Testis (tissue), 3 donors: Measurements from ENCODE around the gene MTFMT. TPM values are rescaled to one million over a fixed set of nuclear protein-coding genes. Genes with fewer than 3 reads are reported as not detected.

ENCODE experiments used
- DNase-seq: peaks from one replicate; pipeline ENCODE4 v3.0.0-alpha.2; 2019
- H3K27ac ChIP-seq, 2 donors: fragments of 200-600 bp; sonication (generic); one replicate each; pipeline ENCODE4 v1.5.1; 2019
- H3K27me3 ChIP-seq: fragments of 200-600 bp; sonication (generic); one replicate; pipeline ENCODE4 v1.5.1; 2019
- H3K36me3 ChIP-seq: fragments of 200-600 bp; sonication (generic); one replicate; pipeline ENCODE4 v1.5.1; 2017; ENCODE audit warnings: low read depth; ENCODE audit errors: missing control alignments
- H3K4me1 ChIP-seq: fragments of 200-600 bp; sonication (generic); one replicate; pipeline ENCODE4 v1.5.1; 2019
- H3K4me3 ChIP-seq, 2 donors: fragments of 200-600 bp; sonication (generic); one replicate each; pipeline ENCODE4 v1.5.1; 2017 to 2019
- H3K9me3 ChIP-seq: fragments of 200-600 bp; sonication (generic); one replicate; pipeline ENCODE4 v1.5.1; 2017
- POLR2A ChIP-seq: fragments of 450-650 bp; IDR thresholded peaks from one replicate; pipeline ENCODE4 v1.6.1; 2017; ENCODE audit warnings: antibody characterized with exemption, mild to moderate bottlenecking, moderate library complexity
- WGBS, 2 donors: methylation state at CpG; one replicate each; pipeline ENCODE4 v1.1.5; 2018; 5-methylcytosine and 5-hydroxymethylcytosine counted together
- intact Hi-C: fragments of 100-400 bp; cut with DNase I; formaldehyde crosslinking; loops from one replicate; pipeline ENCODE4 v1.15.1; 2023; ENCODE audit warnings: low total_unique reads
- polyA plus RNA-seq: library from polyadenylated mRNA; stranded (reverse); fragments of 350-450 nt; fragmentation: Illumina TruSeq; extraction: RNeasy Lipid Tissue Mini Kit (QIAGEN cat#74804); gene quantifications from one replicate; pipeline ENCODE4 v1.2.3, GENCODE V29; 2014; ENCODE audit warnings: low read depth, low replicate concordance; ENCODE audit not compliant: insufficient read depth
- total RNA-seq, 2 donors: library from RNA; depleted of rRNA; stranded (reverse); fragments of >200 nt; gene quantifications; one replicate each; pipeline ENCODE4 v1.2.3, GENCODE V29; 2016
- TF ChIP-seq, protein P1 (sequence below), 3 experiments: fragments of 450-650 bp in 2 of 3; fragments of 200-600 bp in 1 of 3; sonication (generic) in 1 of 3; IDR thresholded peaks; one replicate each; pipeline ENCODE4 v1.5.1; 2016 to 2019; ENCODE audit warnings: antibody characterized with exemption in 3 of 3, mild to moderate bottlenecking in 2 of 3, moderate library complexity in 1 of 3

MTFMT gene
- total and polyA plus RNA-seq, 3 donors from 2014 or later, result 12.1 to 34.4 (median 33.9) TPM

- DNase-seq, result no peak
- WGBS, 2 donors, result 65 to 69% methylated on average over 6 of the region's 6 CpGs
- Histone ChIP-seq H3K36me3 (no peaks in the 10 kb centered on the region), H3K9me3 (no peaks in the 10 kb centered on the region), H3K27ac (no peak overlapping the region), H3K27me3 (no peaks in the 10 kb centered on the region), H3K4me3 (no peak overlapping the region), H3K4me1 (peaks cover 22% of the 10 kb centered on the region)
- TF ChIP-seq, protein P1, sequence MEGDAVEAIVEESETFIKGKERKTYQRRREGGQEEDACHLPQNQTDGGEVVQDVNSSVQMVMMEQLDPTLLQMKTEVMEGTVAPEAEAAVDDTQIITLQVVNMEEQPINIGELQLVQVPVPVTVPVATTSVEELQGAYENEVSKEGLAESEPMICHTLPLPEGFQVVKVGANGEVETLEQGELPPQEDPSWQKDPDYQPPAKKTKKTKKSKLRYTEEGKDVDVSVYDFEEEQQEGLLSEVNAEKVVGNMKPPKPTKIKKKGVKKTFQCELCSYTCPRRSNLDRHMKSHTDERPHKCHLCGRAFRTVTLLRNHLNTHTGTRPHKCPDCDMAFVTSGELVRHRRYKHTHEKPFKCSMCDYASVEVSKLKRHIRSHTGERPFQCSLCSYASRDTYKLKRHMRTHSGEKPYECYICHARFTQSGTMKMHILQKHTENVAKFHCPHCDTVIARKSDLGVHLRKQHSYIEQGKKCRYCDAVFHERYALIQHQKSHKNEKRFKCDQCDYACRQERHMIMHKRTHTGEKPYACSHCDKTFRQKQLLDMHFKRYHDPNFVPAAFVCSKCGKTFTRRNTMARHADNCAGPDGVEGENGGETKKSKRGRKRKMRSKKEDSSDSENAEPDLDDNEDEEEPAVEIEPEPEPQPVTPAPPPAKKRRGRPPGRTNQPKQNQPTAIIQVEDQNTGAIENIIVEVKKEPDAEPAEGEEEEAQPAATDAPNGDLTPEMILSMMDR (IDR thresholded peaks at IDR 0.05), result no peak
- TF ChIP-seq POLR2A, result no peak
- intact Hi-C loops, result no loop called here
Observed at GRCh38 chr15:64981812-64982431, 47.5 kb downstream of the MTFMT start.

DNA sequence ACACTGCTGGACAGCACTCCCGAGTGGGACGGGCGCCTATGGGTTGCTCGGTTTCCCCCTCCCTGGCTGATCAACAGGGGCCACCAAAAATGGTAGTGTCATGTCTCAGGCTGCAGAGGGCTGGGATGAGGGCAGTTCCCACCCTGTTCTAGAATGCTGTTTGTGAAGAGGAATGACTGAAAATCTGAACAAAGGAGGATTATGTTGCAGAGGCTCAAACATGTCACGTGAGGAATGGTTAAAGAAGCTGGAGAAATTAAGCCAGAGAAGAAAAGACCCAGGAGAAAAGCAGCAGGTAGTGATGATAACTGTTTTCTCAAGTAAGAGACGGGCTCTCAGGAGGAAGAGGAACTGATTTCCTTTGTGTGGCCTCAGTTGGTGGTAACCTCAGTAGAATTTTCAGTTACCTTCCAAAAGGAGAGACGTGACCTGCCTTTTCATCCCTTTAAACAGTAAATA lies 50.2 kb downstream of the MTFMT start:
- 73% methylated on average over 7 of the region's 7 CpGs for WGBS, 2 donors
- Histone ChIP-seq H3K9me3 (no peaks in the 10 kb centered on the region), H3K27ac (no peak overlapping the region), H3K27me3 (no peaks in the 10 kb centered on the region), H3K36me3 (no peaks in the 10 kb centered on the region), H3K4me1 (peaks cover 2% of the 10 kb centered on the region), H3K4me3 (no peak overlapping the region)
- intact Hi-C loops, result no loop called here
- no peak for TF ChIP-seq POLR2A
- TF ChIP-seq, protein P1 (IDR thresholded peaks at IDR 0.05), result no peak
- no peak for DNase-seq

DNA sequence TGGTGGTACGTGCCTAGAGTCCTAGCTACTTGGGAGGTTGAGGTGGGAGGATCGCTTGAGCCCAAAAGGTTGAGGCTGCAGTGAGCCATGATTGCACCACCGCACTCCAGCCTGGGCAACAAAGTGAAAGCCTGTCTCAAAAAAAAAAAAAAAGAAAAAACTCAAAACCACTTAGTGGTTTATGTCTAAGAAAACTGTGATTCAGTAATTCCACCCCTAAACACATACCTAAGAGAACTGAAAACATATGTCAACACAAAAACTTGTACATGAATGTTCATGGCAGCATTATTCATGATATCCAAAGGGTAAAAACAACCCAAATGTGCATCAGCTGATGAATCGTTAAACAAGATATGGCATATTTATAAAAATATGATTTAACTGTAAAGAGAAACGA lies 54.0 kb downstream of the MTFMT start:
- no peak for DNase-seq
- Histone ChIP-seq H3K27ac (no peak overlapping the region), H3K4me1 (no peaks in the 10 kb centered on the region), H3K9me3 (no peaks in the 10 kb centered on the region), H3K4me3 (no peak overlapping the region), H3K36me3 (no peaks in the 10 kb centered on the region), H3K27me3 (no peaks in the 10 kb centered on the region)
- TF ChIP-seq POLR2A, result no peak
- TF ChIP-seq, protein P1 (IDR thresholded peaks at IDR 0.05), result no peak
- 80 to 87% methylated on average over 5 of the region's 5 CpGs for WGBS, 2 donors
- intact Hi-C loops, result no loop called here

DNA sequence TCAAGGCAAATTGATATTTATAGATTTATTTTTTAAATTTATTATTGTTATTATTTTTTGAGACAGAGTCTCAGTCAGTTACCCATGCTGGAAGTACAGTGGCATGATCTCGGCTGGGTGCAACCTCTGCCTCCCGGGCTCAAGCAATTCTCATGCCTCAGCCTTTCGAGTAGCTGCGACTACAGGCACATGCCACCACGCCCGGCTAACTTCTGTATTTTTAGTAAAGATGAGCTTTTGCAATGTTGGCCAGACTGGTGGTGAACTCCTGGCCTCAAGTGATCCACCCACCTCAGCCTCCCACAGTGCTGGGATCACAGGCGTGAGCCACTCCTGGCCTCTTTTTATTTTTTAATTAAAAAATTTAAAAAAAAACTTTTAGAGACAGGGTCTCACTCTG lies 58.7 kb downstream of the MTFMT start:
- no peak for TF ChIP-seq POLR2A
- TF ChIP-seq, protein P1 (IDR thresholded peaks at IDR 0.05), result no peak
- Histone ChIP-seq H3K4me3 (no peak overlapping the region), H3K27ac (no peak overlapping the region), H3K9me3 (no peaks in the 10 kb centered on the region), H3K4me1 (no peaks in the 10 kb centered on the region), H3K36me3 (no peaks in the 10 kb centered on the region), H3K27me3 (no peaks in the 10 kb centered on the region)
- WGBS, 2 donors, result 78 to 87% methylated on average over 7 of the region's 7 CpGs
- no peak for DNase-seq
- intact Hi-C loops, result no loop called here

DNA sequence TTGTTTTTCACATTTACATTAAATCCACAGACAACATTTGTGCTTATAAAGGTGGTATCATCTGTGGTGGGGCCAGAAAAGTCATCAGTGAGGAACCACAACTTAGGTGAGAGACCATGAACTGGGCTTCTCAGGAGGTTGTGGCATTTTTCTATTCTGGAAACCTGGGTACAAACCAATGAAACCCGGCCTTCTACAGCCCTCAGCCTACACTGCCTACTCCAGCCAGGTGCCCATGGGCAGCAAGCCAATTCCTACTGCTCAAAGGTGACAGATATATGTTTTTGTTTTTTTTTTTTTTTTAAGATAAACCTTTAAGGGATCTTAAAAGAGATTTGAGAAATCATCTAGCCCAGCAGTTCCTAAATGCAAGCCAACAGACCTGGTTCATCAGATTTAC lies 60.0 kb downstream of the MTFMT start:
- no peak for TF ChIP-seq POLR2A
- TF ChIP-seq, protein P1 (IDR thresholded peaks at IDR 0.05), result no peak
- 88 to 100% methylated on average over 1 of the region's 1 CpG for WGBS, 2 donors
- no peaks in the 10 kb centered on the region for H3K4me1 ChIP-seq
- H3K27ac ChIP-seq, result no peak overlapping the region
- intact Hi-C loops, result no loop called here
- H3K9me3 ChIP-seq, result no peaks in the 10 kb centered on the region
- no peaks in the 10 kb centered on the region for H3K27me3 ChIP-seq
- no peaks in the 10 kb centered on the region for H3K36me3 ChIP-seq
- DNase-seq, result no peak
- H3K4me3 ChIP-seq, result no peak overlapping the region
